Lung (tissue), 12 donors: Measurements from ENCODE around the gene CCL11. TPM values are rescaled to one million over a fixed set of nuclear protein-coding genes. Genes with fewer than 3 reads are reported as not detected.

ENCODE experiments used
- ATAC-seq: fragments of 200-7000 bp; cut with Tn5 transposase; one replicate; pipeline ENCODE4 v1.9.1; 2020; ENCODE audit warnings: moderate number of reproducible peaks; ENCODE audit not compliant: insufficient read depth, low FRiP score
- DNase-seq, 3 donors: peaks; one replicate each; pipeline ENCODE4 v3.0.0-alpha.2; 2013 to 2017
- H3K27ac ChIP-seq, 2 donors: one replicate each; pipeline ENCODE4 v1.5.1; 2013; ENCODE audit warnings: mild to moderate bottlenecking in 2 of 2, moderate library complexity in 2 of 2, control low read depth in 1 of 2, inconsistent platforms in 1 of 2, low read depth in 1 of 2, low read length in 1 of 2
- H3K27me3 ChIP-seq, 3 donors: one replicate each; pipeline ENCODE4 v1.5.1; 2013; ENCODE audit warnings: low read length in 2 of 3; ENCODE audit not compliant: control insufficient read depth in 3 of 3, insufficient read depth in 3 of 3
- H3K36me3 ChIP-seq, 4 donors: one replicate each; pipeline ENCODE4 v1.5.1; 2013; ENCODE audit warnings: low read length in 4 of 4, mild to moderate bottlenecking in 1 of 4, moderate library complexity in 1 of 4; ENCODE audit not compliant: control insufficient read depth in 4 of 4, insufficient read depth in 4 of 4
- H3K4me1 ChIP-seq, 5 donors: one replicate each; pipeline ENCODE4 v1.5.1; 2013; ENCODE audit warnings: low read length in 5 of 5, mild to moderate bottlenecking in 2 of 5, moderate library complexity in 1 of 5; ENCODE audit not compliant: control insufficient read depth in 5 of 5, insufficient read depth in 5 of 5
- H3K4me3 ChIP-seq: one replicate; pipeline ENCODE4 v1.5.1; 2013; ENCODE audit warnings: mild to moderate bottlenecking, control low read depth, moderate library complexity
- H3K9ac ChIP-seq, 2 donors: one replicate each; pipeline ENCODE4 v1.5.1; 2013; ENCODE audit warnings: low read length in 2 of 2, control low read depth in 1 of 2; ENCODE audit not compliant: insufficient read depth in 1 of 2
- H3K9me3 ChIP-seq, 4 donors: one replicate each; pipeline ENCODE4 v1.5.1; 2013; ENCODE audit warnings: low read length in 3 of 4, mild to moderate bottlenecking in 1 of 4, moderate library complexity in 1 of 4; ENCODE audit not compliant: control insufficient read depth in 4 of 4, insufficient read depth in 3 of 4
- WGBS, 2 donors: extraction: QIAGEN DNeasy Blood & Tissue Kit; methylation state at CpG; one replicate each; pipeline ENCODE4 v1.1.7; 2013; 5-methylcytosine and 5-hydroxymethylcytosine counted together
- polyA plus RNA-seq, 2 donors: library from polyadenylated mRNA; stranded (reverse); fragments of 200-250 nt; gene quantifications; one replicate each; pipeline ENCODE4 v1.2.1, GENCODE V29; 2013
- total RNA-seq, 2 donors: library from RNA; depleted of rRNA in 1 of 2; stranded (reverse); fragments of >200 nt in 1 of 2; gene quantifications; one replicate each; pipeline ENCODE4 v1.2.1, GENCODE V29; 2014 to 2021
- TF ChIP-seq, protein P1 (sequence below): IDR thresholded peaks from 2 replicates; pipeline ENCODE4 v1.5.1; 2012; ENCODE audit warnings: mild to moderate bottlenecking; ENCODE audit errors: control extremely low read depth, extremely low read depth
- donor health status: control.
- donor health status: control.
- donor health status: Bipolar disorder and iron deficiency.
- donor health status: healthy.
- donor health status: DM: yes; HTN: yes; CAD: no.

CCL11 gene
- total and polyA plus RNA-seq, 4 donors: 0.18 to 3.6 (median 0.59) TPM

DNA sequence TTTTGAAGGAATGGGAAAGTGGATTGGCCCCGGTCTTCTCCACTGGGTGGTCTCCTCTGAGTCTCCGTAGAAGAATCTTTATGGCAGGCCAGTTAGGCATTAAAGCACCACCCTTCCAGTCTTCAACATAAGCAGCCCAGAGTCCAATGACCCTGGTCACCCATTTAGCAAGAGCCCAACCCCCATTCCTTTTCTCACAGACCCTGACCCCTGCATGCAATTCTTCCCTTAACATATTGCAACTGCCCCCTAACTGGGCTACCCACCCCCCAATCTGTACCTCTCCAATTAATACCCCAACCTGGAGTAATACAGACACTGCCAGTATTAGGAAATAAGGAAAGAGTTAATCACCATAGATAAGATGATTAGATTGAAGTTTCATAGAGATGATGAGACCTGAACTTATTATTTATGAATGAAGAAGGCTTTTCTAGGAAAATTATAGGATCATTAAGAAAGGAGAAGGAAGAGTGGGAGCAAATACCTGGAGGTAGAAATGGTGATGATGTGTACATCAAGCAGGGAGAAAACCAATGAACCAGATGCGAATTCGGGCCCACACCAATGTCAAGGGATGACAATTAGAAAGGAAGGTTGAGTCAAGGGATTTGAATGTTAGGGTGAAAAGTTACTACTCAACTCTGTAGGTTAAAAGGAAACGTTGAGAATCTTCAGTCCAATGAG is 28.1 kb upstream of the CCL11 start:
- Histone ChIP-seq H3K36me3 (peaks cover 0 to 7% (median 2%) of the 10 kb centered on the region in 4 donors), H3K27ac (no peak overlapping the region), H3K9me3 (no peaks in the 10 kb centered on the region), H3K27me3 (no peaks in the 10 kb centered on the region), H3K4me3 (no peak overlapping the region), H3K9ac (no peak overlapping the region), H3K4me1 (peaks cover 13 to 32% (median 19%) of the 10 kb centered on the region in 5 donors)
- TF ChIP-seq, protein P1, sequence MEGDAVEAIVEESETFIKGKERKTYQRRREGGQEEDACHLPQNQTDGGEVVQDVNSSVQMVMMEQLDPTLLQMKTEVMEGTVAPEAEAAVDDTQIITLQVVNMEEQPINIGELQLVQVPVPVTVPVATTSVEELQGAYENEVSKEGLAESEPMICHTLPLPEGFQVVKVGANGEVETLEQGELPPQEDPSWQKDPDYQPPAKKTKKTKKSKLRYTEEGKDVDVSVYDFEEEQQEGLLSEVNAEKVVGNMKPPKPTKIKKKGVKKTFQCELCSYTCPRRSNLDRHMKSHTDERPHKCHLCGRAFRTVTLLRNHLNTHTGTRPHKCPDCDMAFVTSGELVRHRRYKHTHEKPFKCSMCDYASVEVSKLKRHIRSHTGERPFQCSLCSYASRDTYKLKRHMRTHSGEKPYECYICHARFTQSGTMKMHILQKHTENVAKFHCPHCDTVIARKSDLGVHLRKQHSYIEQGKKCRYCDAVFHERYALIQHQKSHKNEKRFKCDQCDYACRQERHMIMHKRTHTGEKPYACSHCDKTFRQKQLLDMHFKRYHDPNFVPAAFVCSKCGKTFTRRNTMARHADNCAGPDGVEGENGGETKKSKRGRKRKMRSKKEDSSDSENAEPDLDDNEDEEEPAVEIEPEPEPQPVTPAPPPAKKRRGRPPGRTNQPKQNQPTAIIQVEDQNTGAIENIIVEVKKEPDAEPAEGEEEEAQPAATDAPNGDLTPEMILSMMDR: no peak
- no peak for ATAC-seq
- 82 to 89% methylated on average over 5 of the region's 5 CpGs for WGBS, 2 donors
- DNase-seq: no peak

DNA sequence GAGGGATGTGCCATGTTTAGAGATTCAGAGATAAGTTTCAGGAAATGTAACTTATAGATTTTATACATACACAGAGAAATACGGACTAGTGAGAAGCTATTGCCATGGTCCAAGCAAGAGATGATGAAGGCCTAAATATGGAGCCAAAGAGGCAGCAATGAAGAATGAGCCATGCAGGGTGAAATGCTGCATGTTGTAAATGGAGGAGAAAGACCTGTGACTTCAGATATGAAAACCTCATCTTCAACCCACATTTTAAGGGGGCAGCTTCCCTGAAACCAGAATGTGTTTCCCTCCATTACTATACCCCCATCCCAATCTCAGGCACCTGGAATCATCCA is 27.6 kb upstream of the CCL11 start:
- TF ChIP-seq, protein P1: no peak
- H3K4me3 ChIP-seq: no peak overlapping the region
- H3K27ac ChIP-seq: no peak overlapping the region
- ATAC-seq: no peak
- peaks cover 0 to 7% (median 2%) of the 10 kb centered on the region in 4 donors for H3K36me3 ChIP-seq
- no peak for DNase-seq
- H3K4me1 ChIP-seq: peaks cover 10 to 27% (median 17%) of the 10 kb centered on the region in 5 donors
- H3K27me3 ChIP-seq: no peaks in the 10 kb centered on the region
- no peaks in the 10 kb centered on the region for H3K9me3 ChIP-seq
- WGBS, 2 donors: 69 to 85% methylated on average over 1 of the region's 1 CpG
- H3K9ac ChIP-seq: no peak overlapping the region

DNA sequence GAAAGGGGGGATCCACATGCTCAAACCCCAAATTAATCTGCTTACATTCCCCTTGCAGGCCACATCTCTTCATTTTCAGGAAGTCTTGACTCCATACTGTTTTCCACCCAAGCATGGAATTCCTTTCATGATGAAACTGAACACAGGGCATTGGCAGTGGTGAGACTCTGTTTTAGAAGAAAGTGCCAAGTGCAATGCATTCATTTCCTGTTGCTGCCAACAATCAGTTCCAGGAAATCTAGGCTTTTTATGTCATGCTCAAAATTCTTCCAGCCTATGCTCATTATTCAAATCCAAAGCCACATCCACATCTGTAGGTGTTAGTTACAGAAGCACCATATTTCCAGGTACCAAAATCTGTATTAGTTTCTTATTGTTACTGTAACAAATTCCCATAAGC is 26.4 kb upstream of the CCL11 start:
- H3K36me3 ChIP-seq: peaks cover 0 to 7% (median 2%) of the 10 kb centered on the region in 4 donors
- H3K4me1 ChIP-seq: peaks cover 0 to 17% (median 11%) of the 10 kb centered on the region in 5 donors
- peak in 1 of 3 donors; percentile 32 for DNase-seq
- no peak overlapping the region for H3K9ac ChIP-seq
- TF ChIP-seq, protein P1: no peak
- H3K9me3 ChIP-seq: no peaks in the 10 kb centered on the region
- ATAC-seq: no peak
- H3K27ac ChIP-seq: no peak overlapping the region
- H3K27me3 ChIP-seq: no peaks in the 10 kb centered on the region
- H3K4me3 ChIP-seq: no peak overlapping the region

DNA sequence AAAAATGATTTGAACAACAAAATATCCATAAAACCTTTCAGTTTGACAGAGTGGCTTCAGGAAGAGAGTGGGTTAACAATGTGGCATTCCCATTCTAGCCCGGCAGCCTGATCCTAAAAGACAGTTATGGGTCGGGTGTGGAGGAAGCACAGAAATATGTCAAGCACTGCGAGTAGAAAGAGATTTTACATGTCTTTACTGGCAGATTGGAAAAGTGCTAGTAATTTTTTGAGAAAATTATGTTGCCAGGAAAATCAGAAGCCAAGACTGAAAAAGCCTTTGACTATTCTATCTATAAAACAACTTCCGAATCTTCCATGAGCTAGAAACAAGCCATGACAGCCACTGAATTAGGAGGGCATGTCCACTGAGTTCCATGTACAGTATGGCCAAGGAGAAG is 24.7 kb upstream of the CCL11 start:
- Histone ChIP-seq H3K27me3 (no peaks in the 10 kb centered on the region), H3K4me1 (peaks cover 0 to 9% (median 0%) of the 10 kb centered on the region in 5 donors), H3K9ac (no peak overlapping the region), H3K4me3 (no peak overlapping the region), H3K9me3 (no peaks in the 10 kb centered on the region), H3K27ac (no peak overlapping the region), H3K36me3 (peaks cover 0 to 7% (median 2%) of the 10 kb centered on the region in 4 donors)
- TF ChIP-seq, protein P1: no peak
- WGBS, 2 donors: 66 to 80% methylated on average over 4 of the region's 4 CpGs
- DNase-seq (no peak), ATAC-seq (no peak)
